Mesenchymal stem cell (in vitro differentiated cells and primary cell): Measurements from ENCODE around the gene STK11IP.

ENCODE experiments used
- DNase-seq: peaks from one replicate; pipeline ENCODE4 v3.0.0-alpha.2; 2013
- H2AFZ ChIP-seq: one replicate; pipeline ENCODE4 v1.6.1; 2013; ENCODE audit warnings: low read depth, mild to moderate bottlenecking, control low read depth, inconsistent platforms, low read length, moderate library complexity
- H2AK5ac ChIP-seq: 2 replicates; pipeline ENCODE4 v1.6.1; 2013; ENCODE audit warnings: low read length, moderate library complexity, mild to moderate bottlenecking, inconsistent platforms; ENCODE audit not compliant: severe bottlenecking
- H2BK120ac ChIP-seq: one replicate; pipeline ENCODE4 v1.6.1; 2013; ENCODE audit warnings: low read depth, mild to moderate bottlenecking, inconsistent platforms, low read length, moderate library complexity
- H2BK12ac ChIP-seq, 2 experiments: one replicate each; pipeline ENCODE4 v1.6.1; 2013; ENCODE audit warnings: inconsistent platforms in 2 of 2, low read length in 2 of 2, mild to moderate bottlenecking in 2 of 2, moderate library complexity in 2 of 2, control low read depth in 1 of 2
- H2BK15ac ChIP-seq: one replicate; pipeline ENCODE4 v1.6.1; 2013; ENCODE audit warnings: mild to moderate bottlenecking, low read depth, inconsistent platforms; ENCODE audit not compliant: poor library complexity, severe bottlenecking
- H2BK5ac ChIP-seq: 2 replicates; pipeline ENCODE4 v1.6.1; 2013; ENCODE audit warnings: low read depth, mild to moderate bottlenecking, low read length, control low read depth, inconsistent platforms; ENCODE audit not compliant: poor library complexity, severe bottlenecking
- H3K14ac ChIP-seq, 2 experiments: one replicate each; pipeline ENCODE4 v1.6.1; 2013; ENCODE audit warnings: inconsistent platforms in 2 of 2, low read length in 2 of 2, control low read depth in 1 of 2, mild to moderate bottlenecking in 1 of 2, moderate library complexity in 1 of 2
- H3K18ac ChIP-seq, 2 experiments: one replicate each; pipeline ENCODE4 v1.6.1; 2013; ENCODE audit warnings: inconsistent platforms in 2 of 2, low read length in 2 of 2, control low read depth in 1 of 2, low read depth in 1 of 2, mild to moderate bottlenecking in 1 of 2
- H3K23ac ChIP-seq, 2 experiments: one replicate each; pipeline ENCODE4 v1.6.1; 2013; ENCODE audit warnings: inconsistent platforms in 2 of 2, low read length in 2 of 2, mild to moderate bottlenecking in 2 of 2, moderate library complexity in 2 of 2, control low read depth in 1 of 2
- H3K27ac ChIP-seq: 2 replicates; pipeline ENCODE4 v1.5.1; 2013; ENCODE audit warnings: mild to moderate bottlenecking, moderate library complexity, low read length, control low read depth, inconsistent platforms; ENCODE audit not compliant: poor library complexity, severe bottlenecking
- H3K27me3 ChIP-seq, 2 experiments: 2 replicates each; pipeline versions ENCODE4 v1.6.1 to v1.7.0; 2013; ENCODE audit warnings: low read length in 2 of 2, mild to moderate bottlenecking in 2 of 2, moderate library complexity in 2 of 2, control low read depth in 1 of 2, inconsistent platforms in 1 of 2; ENCODE audit not compliant: control insufficient read depth in 1 of 2, insufficient read depth in 1 of 2
- H3K36me3 ChIP-seq, 2 experiments: 2 replicates each; pipeline versions ENCODE4 v1.6.1 to v1.7.0; 2013; ENCODE audit warnings: low read length in 2 of 2, control low read depth in 1 of 2, inconsistent platforms in 1 of 2, low read depth in 1 of 2, mild to moderate bottlenecking in 1 of 2; ENCODE audit not compliant: insufficient read depth in 2 of 2, control insufficient read depth in 1 of 2
- H3K4ac ChIP-seq, 2 experiments: one replicate each; pipeline ENCODE4 v1.6.1; 2013; ENCODE audit warnings: inconsistent platforms in 2 of 2, low read length in 2 of 2, mild to moderate bottlenecking in 2 of 2, moderate library complexity in 2 of 2, control low read depth in 1 of 2, low read depth in 1 of 2
- H3K4me1 ChIP-seq: 2 replicates; pipeline ENCODE4 v1.6.1; 2013; ENCODE audit warnings: low read depth, low read length, control low read depth; ENCODE audit not compliant: control insufficient read depth, insufficient read depth
- H3K4me2 ChIP-seq: 2 replicates; pipeline ENCODE4 v1.6.1; 2013; ENCODE audit warnings: low read length, mild to moderate bottlenecking, inconsistent platforms; ENCODE audit not compliant: poor library complexity, severe bottlenecking
- H3K4me3 ChIP-seq, 2 experiments: 2 replicates each; pipeline versions ENCODE4 v1.5.1 to v1.7.0; 2013; ENCODE audit warnings: low read length in 2 of 2, mild to moderate bottlenecking in 2 of 2, control low read depth in 1 of 2, low read depth in 1 of 2; ENCODE audit not compliant: insufficient read depth in 1 of 2
- H3K79me1 ChIP-seq: replicated peaks from 2 replicates; pipeline ENCODE4 v1.6.1; 2013; ENCODE audit warnings: mild to moderate bottlenecking, control low read depth, low read length, inconsistent platforms; ENCODE audit not compliant: poor library complexity, severe bottlenecking
- H3K9ac ChIP-seq: 2 replicates; pipeline ENCODE4 v1.7.0; 2013; ENCODE audit warnings: mild to moderate bottlenecking, low read length, moderate library complexity
- H3K9me3 ChIP-seq: 2 replicates; pipeline ENCODE4 v1.7.0; 2013; ENCODE audit warnings: mild to moderate bottlenecking, low read length; ENCODE audit not compliant: control insufficient read depth
- H4K8ac ChIP-seq: one replicate; pipeline ENCODE4 v1.6.1; 2013; ENCODE audit warnings: inconsistent platforms, mild to moderate bottlenecking, low read length, moderate library complexity
- H4K91ac ChIP-seq: one replicate; pipeline ENCODE4 v1.6.1; 2013; ENCODE audit warnings: mild to moderate bottlenecking, low read length, inconsistent platforms
- WGBS: methylation state at CpG from one replicate; pipeline ENCODE4 v1.1.7; 2013; ENCODE audit warnings: mixed read lengths; 5-methylcytosine and 5-hydroxymethylcytosine counted together

The STK11IP gene

GRCh38 chr2:219563271-219563928 lies 34.3 kb upstream of the STK11IP start:
- Histone ChIP-seq H3K18ac (no peak overlapping the region), H3K36me3 (peaks cover 30 to 48% of the 10 kb centered on the region in 2 experiments), H2BK120ac (no peak overlapping the region), H3K4me2 (no peak overlapping the region), H2BK12ac (no peak overlapping the region), H3K14ac (no peak overlapping the region), H3K4me3 (no peak overlapping the region), H4K8ac (no peak overlapping the region), H3K4me1 (peaks cover 22% of the 10 kb centered on the region), H3K23ac (no peak overlapping the region), H2BK15ac (no peak overlapping the region), H3K27me3 (peaks cover 0 to 3% of the 10 kb centered on the region in 2 experiments), H3K79me1 (peaks cover 9% of the 10 kb centered on the region), H2AK5ac (no peak overlapping the region), H2AFZ (no peak overlapping the region), H2BK5ac (no peak overlapping the region), H3K4ac (no peak overlapping the region), H3K9me3 (no peaks in the 10 kb centered on the region), H3K9ac (no peak overlapping the region), H4K91ac (no peak overlapping the region), H3K27ac (no peak overlapping the region)
- 93% methylated on average over 20 of the region's 20 CpGs for WGBS
- DNase-seq = no peak

GRCh38 chr2:219565130-219566080 lies 32.3 kb upstream of the STK11IP start:
- Histone ChIP-seq H3K4me2 (no peak overlapping the region), H3K4me1 (peaks cover 22% of the 10 kb centered on the region), H3K79me1 (peaks cover 12% of the 10 kb centered on the region), H3K18ac (no peak overlapping the region), H3K9me3 (no peaks in the 10 kb centered on the region), H3K14ac (no peak overlapping the region), H3K4ac (no peak overlapping the region), H2BK5ac (no peak overlapping the region), H2BK120ac (no peak overlapping the region), H3K27me3 (peaks cover 0 to 3% of the 10 kb centered on the region in 2 experiments), H3K4me3 (no peak overlapping the region), H4K8ac (no peak overlapping the region), H3K9ac (no peak overlapping the region), H3K27ac (no peak overlapping the region), H3K36me3 (peaks cover 32 to 56% of the 10 kb centered on the region in 2 experiments), H2AFZ (no peak overlapping the region), H4K91ac (no peak overlapping the region), H2BK15ac (no peak overlapping the region), H2BK12ac (no peak overlapping the region), H2AK5ac (no peak overlapping the region), H3K23ac (no peak overlapping the region)
- no peak for DNase-seq
- WGBS = 80% methylated on average over 20 of the region's 21 CpGs

- H2BK15ac ChIP-seq = no peak overlapping the region
- H3K27ac ChIP-seq = no peak overlapping the region
- H3K4ac ChIP-seq = no peak overlapping the region
- H4K91ac ChIP-seq = no peak overlapping the region
- peaks cover 15% of the 10 kb centered on the region for H3K79me1 ChIP-seq
- peaks cover 32 to 56% of the 10 kb centered on the region in 2 experiments for H3K36me3 ChIP-seq
- no peak overlapping the region for H2BK120ac ChIP-seq
- no peak overlapping the region for H3K14ac ChIP-seq
- H3K4me1 ChIP-seq = peaks cover 18% of the 10 kb centered on the region
- DNase-seq = no peak
- no peaks in the 10 kb centered on the region for H3K9me3 ChIP-seq
- no peak overlapping the region for H2BK5ac ChIP-seq
- no peak overlapping the region for H3K4me2 ChIP-seq
- H3K4me3 ChIP-seq = no peak overlapping the region
- no peak overlapping the region for H2BK12ac ChIP-seq
- no peak overlapping the region for H3K9ac ChIP-seq
- H3K18ac ChIP-seq = no peak overlapping the region
- no peak overlapping the region for H2AK5ac ChIP-seq
- H2AFZ ChIP-seq = no peak overlapping the region
- H3K23ac ChIP-seq = no peak overlapping the region
- WGBS = 87% methylated on average over 11 of the region's 11 CpGs
- peaks cover 0 to under 1% of the 10 kb centered on the region in 2 experiments for H3K27me3 ChIP-seq
- H4K8ac ChIP-seq = no peak overlapping the region
Observed at GRCh38 chr2:219566640-219567039, 31.0 kb upstream of the STK11IP start.

- Histone ChIP-seq H3K27ac (no peak overlapping the region), H2AK5ac (no peak overlapping the region), H4K8ac (no peak overlapping the region), H3K4me1 (peaks cover 21% of the 10 kb centered on the region), H3K79me1 (peaks cover 15% of the 10 kb centered on the region), H3K4me2 (no peak overlapping the region), H3K9me3 (no peaks in the 10 kb centered on the region), H3K23ac (no peak overlapping the region), H3K9ac (no peak overlapping the region), H4K91ac (no peak overlapping the region), H2BK12ac (no peak overlapping the region), H3K18ac (no peak overlapping the region), H3K27me3 (no peaks in the 10 kb centered on the region), H3K4ac (no peak overlapping the region), H2BK5ac (no peak overlapping the region), H3K14ac (no peak overlapping the region), H2BK120ac (no peak overlapping the region), H2AFZ (no peak overlapping the region), H3K4me3 (no peak overlapping the region), H2BK15ac (no peak overlapping the region), H3K36me3 (peaks cover 31 to 56% of the 10 kb centered on the region in 2 experiments)
- no peak for DNase-seq
- WGBS = 97% methylated on average over 18 of the region's 18 CpGs
Observed at GRCh38 chr2:219567131-219567530, 30.5 kb upstream of the STK11IP start.
